Measurements from ENCODE around the gene PRMT2.

DNA sequence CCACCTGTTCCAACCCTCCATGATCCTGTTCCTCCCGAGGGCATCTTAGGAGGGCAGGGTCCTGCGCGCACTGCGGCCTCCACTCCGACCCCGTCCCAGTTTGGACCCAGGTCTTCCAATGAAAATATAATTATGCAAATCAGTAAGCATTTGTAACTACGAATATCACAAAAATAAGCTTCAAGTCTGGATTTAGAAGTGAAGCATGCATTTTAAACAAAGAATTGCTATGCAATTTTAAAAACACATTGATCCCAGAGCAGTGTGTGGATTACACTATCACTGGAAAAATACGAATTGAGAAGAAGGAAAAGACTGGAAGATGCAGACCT lies 673 bp downstream of the PRMT2 start:
- TF ChIP-seq, protein P1, sequence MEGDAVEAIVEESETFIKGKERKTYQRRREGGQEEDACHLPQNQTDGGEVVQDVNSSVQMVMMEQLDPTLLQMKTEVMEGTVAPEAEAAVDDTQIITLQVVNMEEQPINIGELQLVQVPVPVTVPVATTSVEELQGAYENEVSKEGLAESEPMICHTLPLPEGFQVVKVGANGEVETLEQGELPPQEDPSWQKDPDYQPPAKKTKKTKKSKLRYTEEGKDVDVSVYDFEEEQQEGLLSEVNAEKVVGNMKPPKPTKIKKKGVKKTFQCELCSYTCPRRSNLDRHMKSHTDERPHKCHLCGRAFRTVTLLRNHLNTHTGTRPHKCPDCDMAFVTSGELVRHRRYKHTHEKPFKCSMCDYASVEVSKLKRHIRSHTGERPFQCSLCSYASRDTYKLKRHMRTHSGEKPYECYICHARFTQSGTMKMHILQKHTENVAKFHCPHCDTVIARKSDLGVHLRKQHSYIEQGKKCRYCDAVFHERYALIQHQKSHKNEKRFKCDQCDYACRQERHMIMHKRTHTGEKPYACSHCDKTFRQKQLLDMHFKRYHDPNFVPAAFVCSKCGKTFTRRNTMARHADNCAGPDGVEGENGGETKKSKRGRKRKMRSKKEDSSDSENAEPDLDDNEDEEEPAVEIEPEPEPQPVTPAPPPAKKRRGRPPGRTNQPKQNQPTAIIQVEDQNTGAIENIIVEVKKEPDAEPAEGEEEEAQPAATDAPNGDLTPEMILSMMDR (conservative IDR thresholded peaks at IDR 0.05 in 1 of 2, IDR thresholded peaks at IDR 0.05 in 1 of 2; ENCODE audit: extremely low read depth in 1 of 2, insufficient read depth in 1 of 2, low read depth in 1 of 2, low read length in 2 of 2), result no peak
- no peak for TF ChIP-seq EZH2 (IDR thresholded peaks at IDR 0.05; ENCODE audit: borderline replicate concordance, low read length)

Data from mammary epithelial cell (primary cell).